Right atrium auricular region (tissue), 2 donors: ENCODE results near the gene HOXA2. TPM values are rescaled to one million over a fixed set of nuclear protein-coding genes. Genes with fewer than 3 reads are reported as not detected.

ENCODE experiments used
- DNase-seq: peaks from one replicate; pipeline ENCODE4 v3.0.0-alpha.2; 2019; ENCODE audit warnings: low spot score
- H3K27ac ChIP-seq, 2 donors: fragments of 200-600 bp; sonication (generic); 1 replicate in 1 of 2; 2 replicates in 1 of 2; pipeline ENCODE4 v1.5.1; 2016 to 2019
- H3K27me3 ChIP-seq, 2 donors: fragments of 200-600 bp; sonication (generic); one replicate each; pipeline versions ENCODE4 v1.5.1 to v1.6.0; 2017 to 2019
- H3K36me3 ChIP-seq: fragments of 200-600 bp; sonication (generic); one replicate; pipeline ENCODE4 v1.5.1; 2016
- H3K4me1 ChIP-seq, 2 donors: fragments of 200-600 bp; sonication (generic); one replicate each; pipeline versions ENCODE4 v1.5.1 to v1.6.0; 2017 to 2019
- H3K4me3 ChIP-seq, 2 donors: fragments of 200-600 bp; sonication (generic); 1 replicate in 1 of 2; 2 replicates in 1 of 2; pipeline ENCODE4 v1.5.1; 2017 to 2019; ENCODE audit warnings: mild to moderate bottlenecking in 1 of 2, moderate library complexity in 1 of 2
- H3K9me3 ChIP-seq, 2 donors: fragments of 200-600 bp; sonication (generic); one replicate each; pipeline ENCODE4 v1.5.1; 2019
- CTCF ChIP-seq, 2 donors: fragments of 200-600 bp; sonication (generic); IDR thresholded peaks; one replicate each; pipeline ENCODE4 v1.5.1; 2019; ENCODE audit warnings: antibody characterized with exemption in 2 of 2
- total RNA-seq, 2 donors: library from RNA; depleted of rRNA; stranded (reverse); fragments of >200 nt; gene quantifications; one replicate each; pipeline ENCODE4 v1.1.0, GENCODE V29; 2016

HOXA2 gene
- total RNA-seq, 2 donors from 2014 or later: 0.16 to 0.33 TPM

- no peaks in the 10 kb centered on the region for H3K4me1 ChIP-seq
- no peak for DNase-seq
- peaks cover 0 to 6% of the 10 kb centered on the region in 2 donors for H3K9me3 ChIP-seq
- H3K27ac ChIP-seq: no peak overlapping the region
- H3K36me3 ChIP-seq: no peaks in the 10 kb centered on the region
- no peak overlapping the region for H3K4me3 ChIP-seq
- no peaks in the 10 kb centered on the region for H3K27me3 ChIP-seq
- no peak for TF ChIP-seq CTCF (IDR thresholded peaks at IDR 0.05)
These were observed 29.4 kb downstream of the HOXA2 start for GRCh38 chr7:27073076-27073475.

GRCh38 chr7:27071622-27072390 is 30.7 kb downstream of the HOXA2 start:
- Histone ChIP-seq H3K4me3 (no peak overlapping the region), H3K4me1 (no peaks in the 10 kb centered on the region), H3K9me3 (peaks cover 0 to 6% of the 10 kb centered on the region in 2 donors), H3K27ac (no peak overlapping the region), H3K27me3 (no peaks in the 10 kb centered on the region), H3K36me3 (no peaks in the 10 kb centered on the region)
- TF ChIP-seq CTCF (IDR thresholded peaks at IDR 0.05): no peak
- no peak for DNase-seq

GRCh38 chr7:27068259-27068658 is 34.2 kb downstream of the HOXA2 start:
- no peak for TF ChIP-seq CTCF (IDR thresholded peaks at IDR 0.05)
- no peaks in the 10 kb centered on the region for H3K9me3 ChIP-seq
- H3K27ac ChIP-seq: no peak overlapping the region
- H3K27me3 ChIP-seq: no peaks in the 10 kb centered on the region
- no peaks in the 10 kb centered on the region for H3K4me1 ChIP-seq
- no peak for DNase-seq
- H3K36me3 ChIP-seq: no peaks in the 10 kb centered on the region
- no peak overlapping the region for H3K4me3 ChIP-seq

GRCh38 chr7:27066148-27066547 is 36.3 kb downstream of the HOXA2 start:
- no peaks in the 10 kb centered on the region for H3K4me1 ChIP-seq
- H3K36me3 ChIP-seq: no peaks in the 10 kb centered on the region
- H3K9me3 ChIP-seq: no peaks in the 10 kb centered on the region
- no peak overlapping the region for H3K4me3 ChIP-seq
- no peak overlapping the region for H3K27ac ChIP-seq
- no peak for DNase-seq
- H3K27me3 ChIP-seq: no peaks in the 10 kb centered on the region
- no peak for TF ChIP-seq CTCF (IDR thresholded peaks at IDR 0.05)

GRCh38 chr7:27065709-27066108 is 36.8 kb downstream of the HOXA2 start:
- Histone ChIP-seq H3K36me3 (no peaks in the 10 kb centered on the region), H3K4me3 (no peak overlapping the region), H3K27me3 (no peaks in the 10 kb centered on the region), H3K4me1 (no peaks in the 10 kb centered on the region), H3K27ac (no peak overlapping the region), H3K9me3 (no peaks in the 10 kb centered on the region)
- no peak for DNase-seq
- no peak for TF ChIP-seq CTCF (IDR thresholded peaks at IDR 0.05)

- no peak for TF ChIP-seq CTCF (IDR thresholded peaks at IDR 0.05)
- H3K36me3 ChIP-seq: no peaks in the 10 kb centered on the region
- H3K27me3 ChIP-seq: no peaks in the 10 kb centered on the region
- no peaks in the 10 kb centered on the region for H3K4me1 ChIP-seq
- DNase-seq: no peak
- H3K27ac ChIP-seq: no peak overlapping the region
- no peak overlapping the region for H3K4me3 ChIP-seq
- no peaks in the 10 kb centered on the region for H3K9me3 ChIP-seq
These were observed 37.8 kb downstream of the HOXA2 start for GRCh38 chr7:27064661-27065060.
